ENCODE data around the gene TEAD1. TPM values are rescaled to one million over a fixed set of nuclear protein-coding genes. Genes with fewer than 3 reads are reported as not detected.

TEAD1 gene
- total RNA-seq, 2 experiments from 2014 or later, result 5.6 to 10.8 TPM

- no peak for DNase-seq (ENCODE audit: low spot score)
- H4K20me1 ChIP-seq (ENCODE audit: insufficient read depth, low read length), result peaks cover 3% of the 10 kb centered on the region; the same call in 1 of the 2 replicates
- intact Hi-C loops (cut with micrococcal nuclease; ENCODE audit: unreplicated experiment), result loop anchor here (10.0 kb wide), 1 partner anchor 205 kb away; no protein-coding TSS in a partner anchor
- no peak overlapping the region for H3K4me3 ChIP-seq (ENCODE audit: low read depth, low read length, poor library complexity, severe bottlenecking)
- CTCF ChIA-PET (ENCODE audit: unreplicated experiment), result no interaction called here
- peaks cover 3% of the 10 kb centered on the region for H3K4me1 ChIP-seq (ENCODE audit: insufficient read depth, low read length, poor library complexity, severe bottlenecking)
- TF ChIP-seq, protein P1, sequence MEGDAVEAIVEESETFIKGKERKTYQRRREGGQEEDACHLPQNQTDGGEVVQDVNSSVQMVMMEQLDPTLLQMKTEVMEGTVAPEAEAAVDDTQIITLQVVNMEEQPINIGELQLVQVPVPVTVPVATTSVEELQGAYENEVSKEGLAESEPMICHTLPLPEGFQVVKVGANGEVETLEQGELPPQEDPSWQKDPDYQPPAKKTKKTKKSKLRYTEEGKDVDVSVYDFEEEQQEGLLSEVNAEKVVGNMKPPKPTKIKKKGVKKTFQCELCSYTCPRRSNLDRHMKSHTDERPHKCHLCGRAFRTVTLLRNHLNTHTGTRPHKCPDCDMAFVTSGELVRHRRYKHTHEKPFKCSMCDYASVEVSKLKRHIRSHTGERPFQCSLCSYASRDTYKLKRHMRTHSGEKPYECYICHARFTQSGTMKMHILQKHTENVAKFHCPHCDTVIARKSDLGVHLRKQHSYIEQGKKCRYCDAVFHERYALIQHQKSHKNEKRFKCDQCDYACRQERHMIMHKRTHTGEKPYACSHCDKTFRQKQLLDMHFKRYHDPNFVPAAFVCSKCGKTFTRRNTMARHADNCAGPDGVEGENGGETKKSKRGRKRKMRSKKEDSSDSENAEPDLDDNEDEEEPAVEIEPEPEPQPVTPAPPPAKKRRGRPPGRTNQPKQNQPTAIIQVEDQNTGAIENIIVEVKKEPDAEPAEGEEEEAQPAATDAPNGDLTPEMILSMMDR (conservative IDR thresholded peaks at IDR 0.05; ENCODE audit: low read length), result no peak
- no peak for TF ChIP-seq EZH2phosphoT487 (IDR thresholded peaks at IDR 0.05; ENCODE audit: borderline replicate concordance, low read depth, low read length)
- H3K36me3 ChIP-seq (ENCODE audit: insufficient read depth, low read length), result no peaks in the 10 kb centered on the region
- H3K4me2 ChIP-seq (ENCODE audit: low read length), result no peak overlapping the region
- no peak overlapping the region for H3K27ac ChIP-seq (ENCODE audit: low read depth, low read length, poor library complexity, severe bottlenecking)
- no TSS peak for BruUV-seq (replicated peaks)
- POLR2A ChIA-PET, result interaction anchor here (1.2 kb wide), 1 partner anchor 13 kb away, joined by 3 read pairs; no protein-coding TSS in a partner anchor
- H3K79me2 ChIP-seq (ENCODE audit: insufficient read depth, low read depth, low read length), result no peaks in the 10 kb centered on the region; the same call in 1 of the 2 replicates
- no peaks in the 10 kb centered on the region for H3K9me3 ChIP-seq (ENCODE audit: low read length)
- H3K9me2 ChIP-seq (ENCODE audit: insufficient read depth, low read length), result no peaks in the 10 kb centered on the region
- no peak overlapping the region for H2AFZ ChIP-seq (ENCODE audit: low read length)
Observed at GRCh38 chr11:12679471-12679870, 5.2 kb downstream of the TEAD1 start.

DNA sequence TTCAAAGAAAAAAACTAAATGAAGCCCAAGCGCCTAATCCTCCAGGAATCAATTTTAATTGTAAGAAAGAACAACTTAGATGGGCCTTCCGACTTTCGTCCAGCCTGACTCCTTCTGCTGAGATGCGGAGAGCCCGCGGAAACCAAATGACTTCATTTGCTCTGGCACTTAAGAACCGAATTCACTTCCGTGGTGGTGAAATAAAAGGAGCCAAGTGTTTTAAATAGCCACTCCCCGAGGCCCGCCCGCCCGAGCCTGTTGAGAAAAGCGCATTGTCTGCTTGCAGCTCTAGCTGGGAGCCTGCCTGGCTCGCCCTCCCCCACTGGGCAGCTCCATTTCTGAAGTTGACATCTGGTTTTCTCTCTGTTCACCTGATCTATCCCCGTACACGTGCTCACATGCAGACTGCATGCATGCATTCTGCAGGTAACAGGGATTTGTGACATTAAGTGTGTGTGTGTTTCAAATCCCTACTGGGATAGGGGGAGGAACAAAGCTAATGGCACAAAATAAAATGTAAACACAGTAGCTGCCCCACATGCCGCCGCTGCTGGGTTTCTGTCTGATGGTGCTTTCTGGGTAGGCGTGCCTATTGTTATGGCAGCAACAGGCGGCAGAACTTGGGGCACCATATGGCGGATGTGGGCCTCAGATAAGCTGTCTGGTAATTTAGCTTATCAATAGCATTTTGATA, 6.2 kb downstream of the TEAD1 start:
- TF ChIP-seq EZH2phosphoT487 (IDR thresholded peaks at IDR 0.05; ENCODE audit: borderline replicate concordance, low read depth, low read length), result no peak
- TF ChIP-seq, protein P1 (conservative IDR thresholded peaks at IDR 0.05; ENCODE audit: low read length), result no peak
- Histone ChIP-seq H3K4me1 (ENCODE audit: insufficient read depth, low read length, poor library complexity, severe bottlenecking) (peaks cover 3% of the 10 kb centered on the region), H4K20me1 (ENCODE audit: insufficient read depth, low read length) (peaks cover 3% of the 10 kb centered on the region; the same call in 1 of the 2 replicates), H3K4me3 (ENCODE audit: low read depth, low read length, poor library complexity, severe bottlenecking) (no peak overlapping the region), H3K27ac (ENCODE audit: low read depth, low read length, poor library complexity, severe bottlenecking) (no peak overlapping the region), H3K4me2 (ENCODE audit: low read length) (no peak overlapping the region), H3K9me2 (ENCODE audit: insufficient read depth, low read length) (no peaks in the 10 kb centered on the region), H3K36me3 (ENCODE audit: insufficient read depth, low read length) (no peaks in the 10 kb centered on the region), H2AFZ (ENCODE audit: low read length) (no peak overlapping the region), H3K79me2 (ENCODE audit: insufficient read depth, low read depth, low read length) (no peaks in the 10 kb centered on the region; the same call in 1 of the 2 replicates), H3K9me3 (ENCODE audit: low read length) (no peaks in the 10 kb centered on the region)
- POLR2A ChIA-PET, result no interaction called here
- DNase-seq (ENCODE audit: low spot score), result no peak
- CTCF ChIA-PET (ENCODE audit: unreplicated experiment), result no interaction called here
- no TSS peak for BruUV-seq (replicated peaks)
- intact Hi-C loops (cut with micrococcal nuclease; ENCODE audit: unreplicated experiment), result no loop called here

DNA sequence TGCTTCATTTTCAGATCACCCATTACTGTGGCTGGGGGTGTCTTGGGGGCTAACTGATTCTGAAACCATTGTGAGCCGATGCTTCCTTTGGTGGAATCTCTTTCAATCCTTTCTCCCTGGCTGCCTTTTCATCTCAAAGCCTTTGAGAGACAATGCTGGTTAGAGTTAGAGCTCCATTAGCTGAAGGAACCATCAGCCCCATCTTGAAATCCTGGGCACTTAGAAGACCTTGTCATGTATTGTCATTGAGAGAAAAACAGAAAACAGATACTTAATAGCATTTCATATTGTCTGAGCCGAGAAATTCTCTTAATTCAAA, 6.7 kb downstream of the TEAD1 start:
- no peaks in the 10 kb centered on the region for H3K79me2 ChIP-seq (ENCODE audit: insufficient read depth, low read depth, low read length)
- POLR2A ChIA-PET, result no interaction called here

More for the DNA sequence above, 6.7 kb downstream of the TEAD1 start:
- BruUV-seq (replicated peaks), result no TSS peak
- Histone ChIP-seq H4K20me1 (ENCODE audit: insufficient read depth, low read length) (peaks cover 3% of the 10 kb centered on the region; the same call in 1 of the 2 replicates), H3K9me2 (ENCODE audit: insufficient read depth, low read length) (no peaks in the 10 kb centered on the region), H3K36me3 (ENCODE audit: insufficient read depth, low read length) (no peaks in the 10 kb centered on the region), H3K4me1 (ENCODE audit: insufficient read depth, low read length, poor library complexity, severe bottlenecking) (peaks cover 2% of the 10 kb centered on the region), H2AFZ (ENCODE audit: low read length) (no peak overlapping the region), H3K4me3 (ENCODE audit: low read depth, low read length, poor library complexity, severe bottlenecking) (no peak overlapping the region), H3K9me3 (ENCODE audit: low read length) (no peaks in the 10 kb centered on the region), H3K4me2 (ENCODE audit: low read length) (no peak overlapping the region), H3K27ac (ENCODE audit: low read depth, low read length, poor library complexity, severe bottlenecking) (no peak overlapping the region)
- CTCF ChIA-PET (ENCODE audit: unreplicated experiment), result no interaction called here
- no peak for TF ChIP-seq EZH2phosphoT487 (IDR thresholded peaks at IDR 0.05; ENCODE audit: borderline replicate concordance, low read depth, low read length)
- TF ChIP-seq, protein P1 (conservative IDR thresholded peaks at IDR 0.05; ENCODE audit: low read length), result no peak
- no peak for DNase-seq (ENCODE audit: low spot score)
- intact Hi-C loops (cut with micrococcal nuclease; ENCODE audit: unreplicated experiment), result no loop called here
